Embryonic facial prominence (tissue), 1 donor: ENCODE data around the gene ARFIP1.

Experiments used
- DNase-seq: peaks from one replicate; pipeline ENCODE4 v3.0.0-alpha.2; 2016; ENCODE audit errors: extremely low spot score

Gene ARFIP1

DNA sequence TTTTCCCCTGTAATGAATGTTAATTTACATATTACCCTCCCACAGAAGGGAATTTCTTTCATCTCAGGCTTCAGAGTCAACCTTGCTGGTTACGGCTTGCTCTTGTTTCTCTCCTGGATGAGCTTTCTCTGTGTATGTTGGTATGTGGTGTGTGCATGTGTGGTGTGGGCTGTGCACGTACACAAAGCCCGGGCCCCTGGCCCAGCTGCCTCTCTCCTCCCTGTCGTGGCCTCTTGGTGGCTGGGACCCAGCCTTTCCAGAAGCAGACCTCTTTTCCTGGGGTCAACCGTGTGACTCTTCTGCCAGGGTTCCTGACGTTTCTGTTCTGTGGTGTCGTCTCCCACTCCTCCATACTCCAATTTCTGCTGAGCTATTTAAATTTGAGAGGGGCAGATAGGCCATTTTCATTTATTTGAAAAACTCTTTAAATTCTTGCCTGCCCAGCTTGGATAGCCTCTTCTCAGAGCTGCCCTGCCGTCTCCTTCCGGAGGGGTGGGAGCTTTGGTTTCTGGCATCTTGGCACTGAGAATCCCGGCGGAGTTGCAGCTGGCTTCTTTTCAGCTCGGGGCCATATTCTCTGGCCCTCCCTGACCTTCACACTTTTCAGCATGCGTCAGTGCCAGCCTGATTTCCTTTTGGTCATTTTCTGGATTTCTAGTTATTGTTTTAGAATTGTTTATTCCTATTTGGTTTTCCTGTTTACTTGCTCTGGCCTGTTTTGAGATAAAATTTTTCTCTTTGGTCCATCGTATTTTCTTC is 181.4 kb downstream of the ARFIP1 start:
- DNase-seq = no peak

DNA sequence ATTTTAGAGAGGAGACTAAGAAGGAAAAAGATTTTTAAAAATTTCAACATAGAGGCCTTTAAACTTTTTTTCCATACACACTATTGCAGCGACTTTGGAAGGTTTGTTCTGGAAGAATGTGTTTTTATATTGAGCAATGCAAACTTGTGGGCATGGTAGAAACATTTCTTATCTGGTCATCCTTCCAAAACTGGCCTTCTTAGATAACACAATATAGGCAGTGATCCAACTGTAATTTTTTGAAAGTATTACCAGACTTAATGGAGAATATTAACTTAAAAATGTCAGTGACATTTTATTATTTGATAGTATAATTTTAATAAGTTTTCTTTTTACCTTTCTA is 182.0 kb downstream of the ARFIP1 start:
- DNase-seq = no peak
